Stimulated activated CD4-positive, alpha-beta T cell treated with anti-CD3 and anti-CD28 coated beads, Interleukin-1b, Interleukin-23, amount 100 ng/mL, for 48 hours (primary cell): ENCODE results near the gene TMEM140.
"Not testable (repeated sequence)": the region's sequence is repeated elsewhere in the genome, so short reads cannot be mapped to it uniquely, and the experiment has no call there.

Experiments
- DNase-seq: peaks from one replicate; pipeline ENCODE4 v3.0.0-alpha.2; 2020

The TMEM140 gene

DNA sequence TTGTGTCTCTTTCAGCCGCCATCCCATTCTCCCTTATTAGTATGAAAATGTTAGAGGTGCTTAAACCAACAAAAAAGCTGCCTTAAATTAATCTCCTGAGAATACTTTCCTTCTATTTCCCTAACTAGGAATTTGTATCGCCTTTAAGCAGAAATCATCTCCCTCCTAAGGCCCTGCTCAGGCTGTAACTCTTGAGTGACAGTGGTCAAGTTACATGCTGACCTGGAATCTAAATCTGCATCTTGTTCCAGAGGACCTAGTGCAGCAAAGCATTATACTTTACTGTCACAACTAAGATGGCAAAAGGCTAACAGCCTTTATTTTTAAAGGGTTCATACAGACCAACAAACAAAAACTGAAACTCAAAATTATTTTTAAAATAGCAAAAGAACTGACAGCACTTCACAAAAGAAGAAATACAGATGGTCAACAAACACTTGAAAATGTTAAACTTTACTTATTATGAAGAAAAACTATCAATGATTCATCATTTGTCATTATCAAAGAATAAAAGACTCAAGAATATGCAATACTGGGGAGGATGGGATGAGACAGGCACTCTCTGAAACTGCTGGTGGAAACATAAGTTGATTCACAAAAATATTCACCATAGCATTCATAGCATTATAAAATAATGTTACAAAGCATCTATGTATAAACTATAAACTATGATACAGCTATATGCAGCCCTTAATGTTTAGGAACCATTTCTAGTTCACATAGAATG, 11.7 kb downstream of the TMEM140 start:
- DNase-seq, result no peak

DNA sequence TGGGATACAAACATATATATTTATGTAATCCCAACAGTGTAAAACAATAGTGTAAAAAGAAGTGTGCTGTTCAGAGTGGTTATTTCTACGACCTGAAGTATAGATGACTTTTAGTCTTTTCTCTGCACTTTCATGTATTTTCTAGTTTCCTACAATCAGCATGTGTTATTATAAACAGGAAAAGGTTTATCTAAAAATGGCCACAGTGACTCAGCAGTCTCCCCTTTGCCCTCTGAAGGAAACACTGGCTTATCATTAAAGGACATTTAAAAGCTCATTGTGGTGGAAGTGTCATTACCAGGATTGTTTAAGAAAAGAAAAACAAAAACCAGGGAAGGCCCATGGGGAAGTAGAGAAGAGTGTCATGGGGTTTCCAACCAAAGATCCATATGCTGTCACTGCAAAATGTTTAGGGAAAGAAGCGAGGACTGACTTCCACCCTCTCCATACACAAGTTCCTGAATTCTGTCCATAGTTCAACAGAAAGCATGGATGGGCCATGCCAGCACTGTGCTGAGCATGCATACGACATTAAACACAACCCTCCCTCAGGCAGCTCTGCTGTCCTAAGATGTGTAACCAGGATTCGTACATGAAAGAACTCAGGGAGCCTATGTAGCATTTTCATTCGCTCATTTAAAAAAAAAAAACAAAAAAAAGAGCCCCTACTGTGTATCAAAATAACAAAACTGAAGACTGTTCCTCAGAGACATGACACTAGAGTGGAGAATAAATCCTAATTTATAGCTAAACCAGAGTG, 12.4 kb downstream of the TMEM140 start:
- no peak for DNase-seq

DNA sequence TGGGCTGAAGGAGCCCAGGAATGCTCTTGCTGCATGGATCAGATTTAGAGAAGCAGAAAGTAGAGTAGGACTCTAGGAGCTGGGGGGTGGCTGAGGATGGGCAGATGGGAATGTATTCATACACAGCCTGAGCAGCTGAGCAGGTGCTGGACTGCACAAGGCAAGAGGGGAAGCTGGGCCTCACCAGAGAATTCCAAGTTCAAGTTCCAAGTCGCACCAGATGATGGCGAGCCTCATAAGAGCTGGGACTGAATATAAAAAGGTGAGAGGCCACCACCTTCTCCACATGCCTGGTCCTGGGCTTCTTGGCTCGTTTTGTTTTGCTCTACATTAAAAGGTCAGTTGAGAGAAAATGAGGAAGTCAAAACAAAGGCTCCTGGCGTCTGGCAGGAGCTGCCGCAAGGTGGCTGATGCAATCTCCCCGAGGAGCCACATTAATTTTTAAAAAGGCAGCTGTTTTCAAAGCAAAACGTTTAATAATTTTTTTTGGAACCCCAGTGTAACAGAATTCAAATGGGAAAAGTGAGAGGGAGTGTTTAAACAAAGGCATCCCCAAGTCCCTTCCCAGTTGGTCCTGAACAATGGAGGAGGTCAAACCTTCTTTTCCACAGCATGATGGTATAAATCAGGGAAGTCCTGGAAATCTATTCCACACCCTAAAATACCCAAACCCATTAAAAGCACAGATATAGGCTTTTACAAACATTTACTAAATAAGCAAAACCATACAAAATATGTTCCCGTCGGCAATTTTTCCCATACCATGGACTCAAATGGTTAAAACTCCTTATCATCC, 13.2 kb downstream of the TMEM140 start:
- no peak for DNase-seq

DNA sequence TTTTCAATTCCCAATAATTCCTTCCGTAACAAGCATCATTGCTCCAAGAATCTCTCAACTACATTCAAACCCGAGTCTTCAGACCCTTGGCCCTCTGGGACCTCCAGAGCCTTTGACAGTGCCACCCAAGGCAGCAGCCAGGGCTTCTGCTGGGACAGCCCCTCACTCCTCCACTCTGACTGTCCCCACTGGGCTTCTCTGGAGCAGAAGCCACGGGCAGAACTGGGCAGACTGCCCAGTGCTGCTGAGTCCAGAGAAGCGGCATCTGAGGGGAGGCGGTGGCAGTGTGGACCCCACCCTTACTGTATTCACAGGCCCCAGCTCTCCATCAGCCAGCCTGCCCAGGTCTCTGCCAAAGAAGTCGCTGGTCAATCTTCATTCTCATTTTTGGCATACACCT, 13.8 kb downstream of the TMEM140 start:
- DNase-seq, result no peak

DNA sequence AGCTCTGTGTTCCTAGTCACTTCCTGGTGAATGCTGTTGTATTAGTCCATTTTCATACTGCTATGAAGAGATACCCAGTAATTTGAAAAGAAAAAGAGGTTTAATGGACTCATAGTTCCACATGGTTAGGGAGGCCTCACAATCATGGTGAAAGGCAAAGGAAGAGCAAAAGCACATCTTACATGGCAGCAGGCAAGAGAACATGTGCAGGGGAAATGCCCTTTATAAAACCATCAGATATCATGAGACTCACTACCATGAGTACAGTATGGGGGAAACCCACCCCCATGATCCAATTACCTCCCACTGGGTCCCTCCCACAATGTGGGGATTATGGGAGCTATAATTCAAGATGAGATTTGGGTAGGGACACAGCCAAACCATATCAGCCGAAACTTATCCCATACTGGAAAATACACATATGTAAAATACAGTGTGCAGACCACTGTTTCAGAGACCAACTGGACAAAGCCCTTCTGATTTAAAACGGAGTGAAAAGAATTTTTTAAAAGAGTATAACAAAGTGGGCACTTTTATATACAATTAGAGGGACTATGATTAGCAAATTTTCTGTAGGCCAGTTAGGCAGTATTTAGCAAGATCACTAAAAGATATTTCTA, 14.6 kb downstream of the TMEM140 start:
- no peak for DNase-seq

DNA sequence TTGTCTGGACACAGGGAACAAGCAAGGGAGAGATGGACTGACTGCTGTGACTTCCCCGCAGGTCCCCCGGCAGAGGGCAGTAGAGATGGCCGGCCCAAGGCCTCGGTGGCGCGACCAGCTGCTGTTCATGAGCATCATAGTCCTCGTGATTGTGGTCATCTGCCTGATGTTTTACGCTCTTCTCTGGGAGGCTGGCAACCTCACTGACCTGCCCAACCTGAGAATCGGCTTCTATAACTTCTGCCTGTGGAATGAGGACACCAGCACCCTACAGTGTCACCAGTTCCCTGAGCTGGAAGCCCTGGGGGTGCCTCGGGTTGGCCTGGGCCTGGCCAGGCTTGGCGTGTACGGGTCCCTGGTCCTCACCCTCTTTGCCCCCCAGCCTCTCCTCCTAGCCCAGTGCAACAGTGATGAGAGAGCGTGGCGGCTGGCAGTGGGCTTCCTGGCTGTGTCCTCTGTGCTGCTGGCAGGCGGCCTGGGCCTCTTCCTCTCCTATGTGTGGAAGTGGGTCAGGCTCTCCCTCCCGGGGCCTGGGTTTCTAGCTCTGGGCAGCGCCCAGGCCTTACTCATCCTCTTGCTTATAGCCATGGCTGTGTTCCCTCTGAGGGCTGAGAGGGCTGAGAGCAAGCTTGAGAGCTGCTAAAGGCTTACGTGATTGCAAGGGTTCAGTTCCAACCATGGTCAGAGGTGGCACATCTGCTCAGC, 16.6 kb downstream of the TMEM140 start:
- no peak for DNase-seq

DNA sequence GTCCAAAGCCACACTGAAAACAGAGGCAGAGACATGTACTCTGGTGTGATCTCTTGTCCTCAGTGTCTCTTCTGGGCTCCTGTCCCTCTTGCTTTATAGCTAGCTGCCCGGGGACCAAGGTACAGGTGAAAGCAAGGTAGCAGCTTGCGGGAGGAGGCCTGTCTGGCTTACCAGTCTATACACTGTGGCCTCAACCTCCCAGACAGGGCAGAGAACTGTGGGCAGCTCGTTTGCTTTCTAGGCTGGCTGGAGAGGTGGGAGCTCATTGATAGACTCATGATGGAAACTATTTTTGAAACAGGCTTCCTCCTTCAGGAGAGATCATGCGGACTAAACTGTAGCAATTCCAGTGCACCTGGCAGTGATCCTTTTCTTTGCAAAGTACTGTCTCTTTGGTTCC, 18.0 kb downstream of the TMEM140 start:
- DNase-seq, result no peak

DNA sequence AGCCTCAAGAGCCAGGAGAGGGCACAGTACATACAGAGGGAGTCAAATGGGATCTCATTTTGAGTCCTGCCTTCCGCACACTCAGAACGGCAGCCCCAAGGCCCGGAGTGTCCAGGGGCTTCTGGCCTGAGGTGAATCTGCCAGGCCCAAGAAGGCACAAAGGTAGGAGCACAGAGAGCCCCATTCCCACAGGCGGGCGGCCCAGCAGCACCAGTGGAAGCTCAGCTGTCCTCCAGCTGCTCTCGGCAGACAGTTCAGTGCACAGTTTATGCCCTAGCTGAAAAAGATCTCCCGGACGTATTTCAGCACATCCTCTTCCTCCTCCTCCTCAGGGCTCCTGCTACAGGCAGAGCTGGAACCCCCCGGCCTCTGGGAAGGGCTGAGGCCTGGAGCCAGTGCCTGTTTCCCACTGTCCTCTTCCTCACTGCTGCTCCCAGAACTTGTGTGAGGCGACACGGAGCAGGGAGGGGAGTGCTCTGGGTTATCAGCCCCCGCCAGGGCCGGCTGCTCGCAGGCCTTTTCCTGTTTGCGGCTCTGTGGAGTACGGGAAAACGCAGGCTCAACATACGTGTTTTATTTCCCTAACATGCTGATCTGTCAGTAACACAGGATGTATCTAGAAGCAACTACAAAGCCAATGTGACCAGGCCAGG, 18.6 kb downstream of the TMEM140 start:
- DNase-seq, result no peak

DNA sequence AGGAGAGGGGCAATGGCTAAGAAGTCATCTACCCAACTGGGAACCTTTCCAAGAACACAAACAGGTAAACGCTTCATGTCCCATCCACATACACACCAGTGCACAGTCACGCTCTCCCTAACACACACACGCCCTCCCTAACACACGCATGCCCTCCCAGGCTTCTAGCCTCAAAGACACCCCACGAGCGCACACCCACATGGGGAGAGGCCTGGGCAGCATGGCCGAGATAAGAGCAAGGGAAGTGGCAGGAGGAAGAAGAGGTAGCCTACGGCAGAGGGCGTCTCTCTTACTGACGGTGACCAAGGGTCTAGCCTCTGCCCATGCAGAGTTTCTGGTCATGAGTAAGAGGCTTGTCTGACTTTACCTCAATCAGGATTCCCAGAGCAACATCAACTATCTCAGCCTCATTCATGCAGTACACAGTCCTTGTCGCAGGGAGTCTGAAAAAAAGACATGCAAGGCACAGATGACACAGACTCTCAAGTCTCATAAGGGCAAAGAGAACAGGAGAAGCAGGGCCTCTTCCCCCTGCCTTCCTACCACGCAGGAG, 19.6 kb downstream of the TMEM140 start:
- DNase-seq, result no peak

DNA sequence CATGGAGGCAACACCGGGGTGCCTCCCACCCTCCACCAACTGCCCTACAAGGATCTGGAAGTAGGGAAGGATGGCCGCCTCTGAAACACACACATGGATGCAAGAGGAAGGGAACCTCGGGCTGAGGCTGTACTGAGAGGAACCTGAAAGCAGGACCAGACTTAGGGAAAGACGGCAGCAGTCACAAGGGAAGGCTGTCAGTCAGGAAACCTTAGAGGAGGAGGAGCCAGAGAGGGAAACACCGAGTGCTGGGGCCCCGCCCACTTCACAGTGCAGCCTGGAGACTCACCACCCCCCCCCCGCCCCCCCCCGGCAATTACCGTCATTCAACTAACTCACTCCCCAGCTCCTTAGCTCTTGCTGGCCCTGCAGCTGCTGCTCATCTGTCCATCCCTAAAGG, 20.1 kb downstream of the TMEM140 start:
- DNase-seq, result no peak

DNA sequence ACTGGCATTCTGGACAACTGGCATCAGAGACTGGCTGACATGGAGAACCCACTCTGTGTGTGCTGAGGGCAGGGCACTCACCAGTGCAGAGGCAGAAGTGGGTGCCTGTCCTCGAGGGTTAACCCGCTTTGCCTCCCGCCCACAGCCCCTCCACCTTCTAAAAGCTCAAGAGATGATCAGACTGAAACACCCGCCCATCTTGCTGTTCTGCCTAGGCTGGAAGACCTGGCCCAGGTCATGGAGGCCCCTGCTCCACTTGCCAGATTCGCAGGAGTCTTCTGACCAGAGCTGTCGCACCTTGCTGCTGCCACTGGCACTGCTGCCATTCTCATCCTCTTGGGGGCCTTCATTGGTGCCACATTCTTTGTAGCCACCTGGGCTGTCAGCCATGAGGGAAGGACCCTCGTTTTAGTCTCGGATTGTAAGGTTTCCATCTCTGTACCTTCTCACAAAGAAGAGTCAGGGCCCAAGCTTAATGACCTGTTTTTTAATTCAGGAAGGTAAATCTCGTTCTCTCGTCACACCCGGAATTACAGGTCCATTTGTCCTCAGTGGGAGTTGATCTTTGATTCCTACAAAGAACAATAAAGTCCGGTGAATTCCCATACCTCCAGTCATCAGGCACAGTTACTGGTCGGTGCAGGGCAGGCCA, 20.7 kb downstream of the TMEM140 start:
- no peak for DNase-seq

DNA sequence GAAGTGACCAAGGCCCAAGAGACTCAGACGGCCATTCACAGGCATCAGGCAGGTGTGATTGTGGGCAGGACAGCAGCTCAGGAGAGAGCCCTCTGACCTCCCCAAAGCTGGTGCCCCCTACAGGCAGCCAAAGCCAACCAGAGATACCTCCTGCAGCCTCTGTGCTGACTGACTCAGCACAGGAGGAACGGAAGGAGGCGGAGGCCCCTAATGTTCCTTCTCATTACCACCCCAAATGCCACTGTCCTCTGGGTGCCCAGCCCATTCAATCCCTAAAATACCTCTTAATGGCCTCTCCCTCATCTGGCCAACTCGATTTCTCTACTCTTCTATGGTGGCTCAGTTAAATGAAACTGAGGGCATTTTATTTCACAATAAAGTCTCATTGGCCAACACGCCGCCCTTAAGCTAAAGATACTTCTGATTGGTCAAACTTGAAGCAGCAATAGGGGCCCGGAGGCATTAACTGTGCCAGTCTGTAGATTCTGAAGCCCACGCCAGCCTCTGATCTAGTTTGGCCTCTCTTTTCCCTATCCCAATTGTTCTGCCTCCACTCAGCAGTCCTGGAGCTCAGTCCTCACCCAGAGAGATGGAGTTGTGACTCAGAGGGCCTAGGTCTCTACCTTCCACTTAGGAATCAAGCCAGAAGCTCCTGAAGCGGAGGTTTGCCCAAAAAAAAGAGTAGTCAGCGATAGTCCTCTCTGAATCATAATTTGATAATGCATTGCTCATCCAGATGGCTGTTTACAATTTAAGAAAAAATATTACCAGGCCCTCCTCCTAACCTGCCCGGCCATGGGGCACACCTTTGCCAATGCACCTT, 21.5 kb downstream of the TMEM140 start:
- DNase-seq, result peak; percentile 74

DNA sequence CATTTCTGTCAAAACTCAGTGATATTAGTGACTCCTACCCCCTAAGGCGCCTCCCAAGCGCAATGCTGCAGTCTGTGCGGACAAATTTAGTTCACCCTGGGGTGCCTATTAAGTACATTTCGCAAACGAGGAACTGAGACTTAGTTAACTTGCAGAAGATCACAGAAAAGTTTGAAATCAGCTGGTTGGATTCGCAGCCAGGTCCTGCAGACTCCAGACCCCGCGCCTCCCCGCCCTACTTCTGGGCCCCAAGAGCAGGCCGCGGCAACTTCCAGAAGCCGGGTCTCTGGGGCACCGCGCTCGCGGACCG, 22.0 kb downstream of the TMEM140 start:
- no peak for DNase-seq

DNA sequence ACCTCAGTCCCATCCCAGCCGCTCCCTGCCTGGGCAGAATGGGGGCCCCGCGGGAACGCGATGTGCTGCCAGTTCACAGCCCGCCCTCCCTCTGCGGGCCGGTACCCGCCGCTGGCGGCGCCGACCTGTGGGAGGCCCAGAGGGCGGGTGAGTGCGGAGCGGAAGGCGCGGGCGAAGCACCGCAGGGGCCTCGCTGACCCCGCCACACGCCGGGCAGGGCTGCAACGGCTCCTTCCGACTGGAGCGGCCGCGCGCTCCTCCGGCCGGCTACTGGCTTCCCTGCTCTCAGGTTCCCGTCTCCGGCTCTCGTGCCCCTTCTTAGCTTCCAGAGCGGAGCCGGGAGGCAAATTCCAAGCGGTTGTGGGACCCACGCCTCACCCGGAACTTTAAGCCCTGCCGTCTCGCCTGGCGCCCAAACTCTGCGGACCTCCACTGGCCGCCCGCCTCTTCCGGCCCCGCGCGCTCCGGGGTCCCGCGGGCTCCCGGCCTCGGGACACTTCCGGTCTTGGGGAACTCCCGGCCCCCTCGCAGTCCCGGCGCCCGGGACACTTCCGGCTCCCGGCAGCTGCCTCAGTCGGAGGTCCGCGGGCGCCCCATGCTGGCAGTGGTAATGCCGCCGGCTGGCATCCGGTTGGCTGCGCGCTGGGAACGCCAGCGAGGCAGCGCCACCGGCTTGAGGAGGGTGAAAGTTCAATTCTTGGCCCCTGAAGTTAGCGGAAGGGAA, 22.6 kb downstream of the TMEM140 start, which contains the start of gene CYREN:
TSS of gene CYREN (minus strand) at position 434 of the 724 bp plus-strand sequence. CDS start 1,785 bp downstream, outside the sequence.
- peak; percentile 95 for DNase-seq

DNA sequence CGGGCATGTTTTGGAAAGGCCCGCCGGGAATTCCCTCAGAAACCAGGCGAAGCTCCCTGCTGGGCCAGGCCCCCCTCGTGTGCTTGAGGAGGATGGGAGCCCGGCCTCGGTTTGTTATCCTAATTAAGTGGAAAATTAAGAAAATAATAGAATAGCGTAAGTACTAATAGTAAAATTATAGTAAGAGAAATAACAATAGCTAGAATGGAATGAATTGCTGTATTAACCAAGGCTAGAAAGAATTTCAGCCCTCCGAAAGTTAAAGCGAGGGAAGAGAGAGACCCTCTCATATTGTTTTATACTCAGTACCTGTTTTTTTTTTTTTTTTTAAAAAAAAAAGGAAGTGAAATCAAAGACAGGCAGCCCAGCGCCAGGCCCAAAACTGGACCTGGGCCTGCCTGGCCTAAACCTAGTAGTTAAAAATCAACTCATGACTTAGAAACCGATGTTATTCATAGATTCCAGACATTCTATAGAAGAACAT, 23.2 kb downstream of the TMEM140 start:
- not testable (repeated sequence) for DNase-seq

DNA sequence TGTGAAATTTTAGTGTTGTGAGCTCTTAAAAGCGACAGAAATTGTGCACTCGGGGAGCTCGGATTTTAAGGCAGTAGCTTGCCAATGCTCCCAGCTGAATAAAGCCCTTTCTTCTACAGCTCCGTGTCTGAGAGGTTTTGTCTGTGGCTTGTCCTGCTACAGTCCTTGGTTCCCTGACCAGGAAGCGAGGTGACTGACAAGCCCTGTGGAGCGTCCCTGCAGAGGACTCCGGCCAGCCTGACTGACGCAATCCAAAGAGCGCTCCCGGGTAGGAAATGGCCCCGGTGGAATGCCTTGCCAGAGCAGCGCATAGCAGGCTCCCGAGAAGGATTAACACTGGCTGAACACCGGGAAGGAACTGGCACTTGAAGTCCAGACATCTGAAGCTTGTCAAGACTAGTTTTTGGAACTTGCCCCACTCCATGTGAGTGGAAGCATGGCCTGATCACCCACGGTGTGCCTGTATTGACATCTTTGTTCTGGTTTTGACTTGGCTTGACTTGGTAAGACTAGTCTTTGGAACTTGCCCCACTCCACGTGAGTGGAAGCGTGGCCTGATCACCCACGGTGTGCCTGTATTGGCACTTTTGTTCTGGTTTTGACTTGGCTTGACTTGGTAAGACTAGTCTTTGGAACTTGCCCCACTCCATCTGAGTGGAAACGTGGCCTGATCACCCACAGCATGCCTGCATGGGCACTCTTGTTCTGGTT, 23.9 kb downstream of the TMEM140 start:
- not testable (repeated sequence) for DNase-seq

DNA sequence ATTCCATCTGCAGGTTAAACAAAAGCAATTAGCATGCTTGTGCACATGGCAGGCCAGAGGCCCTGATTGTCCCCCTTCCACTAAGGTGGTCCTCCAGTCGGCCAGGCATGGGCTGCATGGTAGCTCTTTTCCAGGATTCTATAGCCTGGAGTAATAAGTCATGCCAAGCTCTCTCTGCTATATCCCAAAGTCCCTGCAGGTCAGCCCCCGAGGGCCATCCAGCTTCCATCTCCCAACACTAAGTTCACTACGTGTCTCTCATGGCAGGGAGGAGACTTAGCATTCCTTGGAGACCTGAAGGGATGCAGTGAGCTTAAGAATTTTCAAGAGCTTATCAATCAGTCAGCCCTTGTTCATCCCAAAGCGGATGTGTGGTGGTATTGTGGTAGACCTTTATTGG, 26.0 kb downstream of the TMEM140 start:
- not testable (repeated sequence) for DNase-seq

DNA sequence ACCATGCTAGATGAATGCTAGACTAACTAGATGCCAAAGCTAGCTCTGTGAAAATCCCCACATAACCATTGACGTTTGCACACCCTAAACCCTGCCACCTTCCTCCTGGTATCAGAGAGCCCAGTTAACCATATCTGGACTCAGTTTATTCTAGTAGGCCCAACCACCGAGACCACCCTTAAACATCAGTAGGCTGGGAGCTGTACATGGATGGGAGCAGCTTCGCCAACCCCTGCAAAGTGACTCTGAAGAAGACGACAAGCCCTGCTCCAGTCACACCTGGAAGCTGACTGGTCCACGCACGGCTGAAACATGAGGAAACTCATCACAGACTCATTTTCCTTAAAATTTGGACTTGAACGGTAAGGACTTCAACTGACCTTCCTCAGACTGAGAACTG, 27.1 kb downstream of the TMEM140 start:
- DNase-seq, result no peak

DNA sequence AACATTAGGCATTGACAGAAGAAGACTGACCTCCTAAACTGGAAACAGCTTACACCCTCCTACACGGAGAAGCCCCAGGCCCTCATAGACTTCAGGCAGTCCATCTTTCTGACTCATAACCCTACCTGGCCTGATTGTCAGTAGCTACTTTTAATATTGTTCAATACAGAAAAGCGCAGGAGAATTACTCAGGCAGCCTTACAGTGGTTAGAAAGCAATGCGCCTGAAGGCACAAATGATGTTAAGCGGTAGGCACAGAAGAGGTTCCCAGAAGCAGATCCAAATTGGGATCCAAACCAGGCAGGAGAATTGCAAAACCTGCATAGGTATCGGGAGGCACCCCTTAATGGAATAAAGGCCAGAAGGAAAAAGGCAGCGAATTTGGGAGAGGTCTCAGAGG, 28.1 kb downstream of the TMEM140 start:
- DNase-seq, result no peak
